ENCODE measurements around the gene AMIGO3.

DNA sequence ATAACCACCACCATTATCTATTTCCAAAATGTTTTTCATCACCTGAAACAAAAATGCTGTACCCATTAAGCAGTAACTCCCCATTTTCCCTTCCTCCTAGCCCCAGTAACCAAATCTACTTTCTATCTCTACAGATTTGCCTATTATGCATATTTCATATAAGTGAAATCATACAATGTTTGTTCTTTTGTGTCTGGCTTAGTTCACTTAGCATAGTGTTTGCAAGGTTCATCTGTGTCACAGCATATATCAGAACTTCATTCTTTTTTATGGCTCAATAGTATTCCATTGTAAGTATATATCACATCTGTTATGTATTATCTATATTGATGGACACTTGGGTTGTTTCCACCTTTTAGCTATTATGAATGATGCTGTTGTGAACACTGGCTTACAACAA, 20.9 kb upstream of the AMIGO3 start:
- no peak for TF ChIP-seq CTCF (IDR thresholded peaks at IDR 0.05 in 2 of 3, conservative IDR thresholded peaks at IDR 0.05 in 1 of 3; ENCODE audit: control insufficient read depth in 2 of 3, extremely low read depth in 1 of 3, insufficient read depth in 1 of 3, low read depth in 3 of 3, low read length in 3 of 3)
- TF ChIP-seq EED (IDR thresholded peaks at IDR 0.05; ENCODE audit: low read depth) = no peak
- TF ChIP-seq POLR2A (IDR thresholded peaks at IDR 0.05; ENCODE audit: low read depth, low read length) = no peak
- no peak for TF ChIP-seq RFX5 (IDR thresholded peaks at IDR 0.05; ENCODE audit: low read depth, low read length)
- no peak for TF ChIP-seq SMC3 (IDR thresholded peaks at IDR 0.05; ENCODE audit: borderline replicate concordance, low read length)
- TF ChIP-seq EP300 (IDR thresholded peaks at IDR 0.05; ENCODE audit: borderline replicate concordance in 1 of 2, control insufficient read depth in 1 of 2, low read depth in 2 of 2, low read length in 2 of 2) = no peak
- no peak for TF ChIP-seq ZBED1 (IDR thresholded peaks at IDR 0.05; ENCODE audit: borderline replicate concordance)
- TF ChIP-seq, protein P1, sequence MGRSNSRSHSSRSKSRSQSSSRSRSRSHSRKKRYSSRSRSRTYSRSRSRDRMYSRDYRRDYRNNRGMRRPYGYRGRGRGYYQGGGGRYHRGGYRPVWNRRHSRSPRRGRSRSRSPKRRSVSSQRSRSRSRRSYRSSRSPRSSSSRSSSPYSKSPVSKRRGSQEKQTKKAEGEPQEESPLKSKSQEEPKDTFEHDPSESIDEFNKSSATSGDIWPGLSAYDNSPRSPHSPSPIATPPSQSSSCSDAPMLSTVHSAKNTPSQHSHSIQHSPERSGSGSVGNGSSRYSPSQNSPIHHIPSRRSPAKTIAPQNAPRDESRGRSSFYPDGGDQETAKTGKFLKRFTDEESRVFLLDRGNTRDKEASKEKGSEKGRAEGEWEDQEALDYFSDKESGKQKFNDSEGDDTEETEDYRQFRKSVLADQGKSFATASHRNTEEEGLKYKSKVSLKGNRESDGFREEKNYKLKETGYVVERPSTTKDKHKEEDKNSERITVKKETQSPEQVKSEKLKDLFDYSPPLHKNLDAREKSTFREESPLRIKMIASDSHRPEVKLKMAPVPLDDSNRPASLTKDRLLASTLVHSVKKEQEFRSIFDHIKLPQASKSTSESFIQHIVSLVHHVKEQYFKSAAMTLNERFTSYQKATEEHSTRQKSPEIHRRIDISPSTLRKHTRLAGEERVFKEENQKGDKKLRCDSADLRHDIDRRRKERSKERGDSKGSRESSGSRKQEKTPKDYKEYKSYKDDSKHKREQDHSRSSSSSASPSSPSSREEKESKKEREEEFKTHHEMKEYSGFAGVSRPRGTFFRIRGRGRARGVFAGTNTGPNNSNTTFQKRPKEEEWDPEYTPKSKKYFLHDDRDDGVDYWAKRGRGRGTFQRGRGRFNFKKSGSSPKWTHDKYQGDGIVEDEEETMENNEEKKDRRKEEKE (IDR thresholded peaks at IDR 0.05) = no peak
- TF ChIP-seq EZH2 (IDR thresholded peaks at IDR 0.05; ENCODE audit: borderline replicate concordance, control insufficient read depth, low read depth, low read length) = no peak

All from GM12878 (cell line).